ENCODE measurements around the gene MPI. TPM values are rescaled to one million over a fixed set of nuclear protein-coding genes. Genes with fewer than 3 reads are reported as not detected.

The MPI gene
- polyA plus RNA-seq, 1 of the 3 experiments (the other 2 are of a cell fraction): 58.2 TPM

- CTCF ChIA-PET: interaction anchor here (0.6 to 2.6 kb wide), 3 partner anchors 9 to 33 kb away, joined by 3 to 16 read pairs (median 3); no protein-coding TSS in a partner anchor
- WGBS (ENCODE audit: low lambda C conversion rate): 97% methylated on average over 6 of the region's 6 CpGs
- H3K79me2 ChIP-seq (ENCODE audit: insufficient read depth): peaks cover 94% of the 10 kb centered on the region
These were observed 21.8 kb upstream of the MPI start for GRCh38 chr15:74868059-74868458.

DNA sequence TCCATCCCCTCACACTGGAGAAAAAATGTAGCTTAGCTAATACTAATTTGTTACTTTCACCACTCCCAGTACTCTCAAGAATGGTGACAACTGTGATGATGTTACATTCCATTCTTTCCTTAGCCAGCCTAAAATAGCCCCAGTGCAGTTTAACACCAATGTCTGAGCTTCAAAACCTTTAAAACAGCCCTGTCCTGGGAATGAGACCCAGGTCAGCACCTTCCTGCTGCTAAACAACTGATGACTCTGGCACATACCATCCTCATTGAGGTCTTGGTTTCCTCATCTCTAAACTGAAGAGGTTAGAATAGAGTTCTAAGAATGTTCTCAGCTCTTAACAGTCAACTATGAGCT lies 20.5 kb upstream of the MPI start:
- CTCF ChIA-PET: interaction anchor here (0.8 to 2.6 kb wide), 8 partner anchors 11 to 101 kb away, joined by 3 to 16 read pairs (median 6); partner anchors contain the start of genes CSK and ULK3
- H4K20me1 ChIP-seq (ENCODE audit: insufficient read depth): peaks cover 45% of the 10 kb centered on the region
- H3K4me2 ChIP-seq: no peak overlapping the region

More at GRCh38 chr15:74868059-74868458, 21.8 kb upstream of the MPI start:
- Histone ChIP-seq H3K27me3 (ENCODE audit: insufficient read depth) (no peaks in the 10 kb centered on the region), H2AFZ (ENCODE audit: low read depth) (no peak overlapping the region), H3K9ac (no peak overlapping the region), H3K4me2 (no peak overlapping the region), H3K9me2 (no peaks in the 10 kb centered on the region), H4K20me1 (ENCODE audit: insufficient read depth) (peaks cover 56% of the 10 kb centered on the region), H3K36me3 (replicated peaks in 1 of 2; ENCODE audit: control insufficient read depth in 1 of 2, insufficient read depth in 2 of 2, low read length in 1 of 2) (peaks cover 8 to 10% of the 10 kb centered on the region in 2 experiments), H3F3A (replicated peaks; ENCODE audit: insufficient read depth) (peaks cover 9% of the 10 kb centered on the region), H3K27ac (ENCODE audit: low read depth in 2 of 2, low read length in 1 of 2) (no peak overlapping the region), H3K4me1 (ENCODE audit: control insufficient read depth in 1 of 2, insufficient read depth in 2 of 2, low read depth in 1 of 2, low read length in 1 of 2) (peaks cover 16 to 21% of the 10 kb centered on the region in 2 experiments; a peak in 3 of 4 replicates), H3K4me3 (ENCODE audit: low read depth in 2 of 2, low read length in 1 of 2) (no peak overlapping the region), H3K9me3 (no peaks in the 10 kb centered on the region)
- POLR2A ChIA-PET: no interaction called here
- TF ChIP-seq EP300 (IDR thresholded peaks at IDR 0.05; ENCODE audit: borderline replicate concordance in 1 of 2, low read depth in 1 of 2, low read length in 1 of 2) (no peak), SMC3 (IDR thresholded peaks at IDR 0.05; ENCODE audit: low read depth, low read length) (no peak), RCOR1 (IDR thresholded peaks at IDR 0.05; ENCODE audit: low read length) (no peak), FOXJ3 (CRISPR knock-in tag; IDR thresholded peaks at IDR 0.05) (no peak), TAF1 (IDR thresholded peaks at IDR 0.05; ENCODE audit: borderline replicate concordance, low read depth, low read length) (no peak), FOSL2 (IDR thresholded peaks at IDR 0.05; ENCODE audit: borderline replicate concordance, low read depth) (no peak), GABPA (IDR thresholded peaks at IDR 0.05; ENCODE audit: low read depth) (no peak), TCF12 (IDR thresholded peaks at IDR 0.05) (no peak)
- TF ChIP-seq, protein P1, sequence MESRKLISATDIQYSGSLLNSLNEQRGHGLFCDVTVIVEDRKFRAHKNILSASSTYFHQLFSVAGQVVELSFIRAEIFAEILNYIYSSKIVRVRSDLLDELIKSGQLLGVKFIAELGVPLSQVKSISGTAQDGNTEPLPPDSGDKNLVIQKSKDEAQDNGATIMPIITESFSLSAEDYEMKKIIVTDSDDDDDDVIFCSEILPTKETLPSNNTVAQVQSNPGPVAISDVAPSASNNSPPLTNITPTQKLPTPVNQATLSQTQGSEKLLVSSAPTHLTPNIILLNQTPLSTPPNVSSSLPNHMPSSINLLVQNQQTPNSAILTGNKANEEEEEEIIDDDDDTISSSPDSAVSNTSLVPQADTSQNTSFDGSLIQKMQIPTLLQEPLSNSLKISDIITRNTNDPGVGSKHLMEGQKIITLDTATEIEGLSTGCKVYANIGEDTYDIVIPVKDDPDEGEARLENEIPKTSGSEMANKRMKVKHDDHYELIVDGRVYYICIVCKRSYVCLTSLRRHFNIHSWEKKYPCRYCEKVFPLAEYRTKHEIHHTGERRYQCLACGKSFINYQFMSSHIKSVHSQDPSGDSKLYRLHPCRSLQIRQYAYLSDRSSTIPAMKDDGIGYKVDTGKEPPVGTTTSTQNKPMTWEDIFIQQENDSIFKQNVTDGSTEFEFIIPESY (IDR thresholded peaks at IDR 0.05; ENCODE audit: borderline replicate concordance, low read depth): no peak
- no peak for DNase-seq

More for the DNA sequence above, 20.5 kb upstream of the MPI start:
- H3K27me3 ChIP-seq (ENCODE audit: insufficient read depth): no peaks in the 10 kb centered on the region
- no peaks in the 10 kb centered on the region for H3K9me3 ChIP-seq
- H3K9me2 ChIP-seq: no peaks in the 10 kb centered on the region
- TF ChIP-seq RXRA (IDR thresholded peaks at IDR 0.05; ENCODE audit: borderline replicate concordance, low read depth): no peak
- H3K4me3 ChIP-seq (ENCODE audit: low read depth in 2 of 2, low read length in 1 of 2): no peak overlapping the region
- POLR2A ChIA-PET: interaction anchor here (0.5 to 1.4 kb wide), 5 partner anchors 10 to 26 kb away, joined by 3 to 4 read pairs (median 4); partner anchors contain the start of gene MPI
- H3K79me2 ChIP-seq (ENCODE audit: insufficient read depth): peaks cover 83% of the 10 kb centered on the region
- no peak overlapping the region for H3K9ac ChIP-seq
- peaks cover 17 to 20% of the 10 kb centered on the region in 2 experiments; a peak in 2 of 4 replicates for H3K4me1 ChIP-seq (ENCODE audit: control insufficient read depth in 1 of 2, insufficient read depth in 2 of 2, low read depth in 1 of 2, low read length in 1 of 2)
- no peak overlapping the region; a peak in 1 of 4 replicates for H3K27ac ChIP-seq (ENCODE audit: low read depth in 2 of 2, low read length in 1 of 2)
- peaks cover 2% of the 10 kb centered on the region for H3F3A ChIP-seq (replicated peaks; ENCODE audit: insufficient read depth)
- no peak for DNase-seq
- peaks cover 8 to 10% of the 10 kb centered on the region in 2 experiments for H3K36me3 ChIP-seq (replicated peaks in 1 of 2; ENCODE audit: control insufficient read depth in 1 of 2, insufficient read depth in 2 of 2, low read length in 1 of 2)
- H2AFZ ChIP-seq (ENCODE audit: low read depth): no peak overlapping the region

Measured in SK-N-SH (cell line).